ENCODE data around the gene NCAM1.

Gene NCAM1

GRCh38 chr11:113199866-113200265, 238.6 kb downstream of the NCAM1 start:
- no peak for DNase-seq (ENCODE audit: low spot score)

- no peak for DNase-seq (ENCODE audit: low spot score)
These were observed 240.0 kb downstream of the NCAM1 start for GRCh38 chr11:113201054-113201818.

DNA sequence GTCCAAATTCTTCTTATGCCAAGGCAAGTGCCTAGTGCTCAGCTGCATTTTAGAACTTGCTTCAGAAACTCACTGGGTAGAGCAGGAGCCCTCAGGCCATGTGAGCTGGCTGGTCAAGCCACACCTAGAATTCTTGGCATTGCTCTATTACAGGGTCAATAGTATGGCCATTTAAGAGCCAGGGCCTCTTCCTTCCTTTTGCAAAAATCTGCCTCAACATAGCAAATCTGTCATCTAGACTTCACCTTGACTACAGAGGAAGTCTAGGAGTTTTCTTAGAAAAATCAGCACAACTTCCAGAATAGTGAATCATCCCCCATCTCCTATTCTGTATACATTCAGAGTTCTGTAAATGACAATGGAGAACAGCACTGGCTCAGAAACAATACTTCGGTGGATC, 241.2 kb downstream of the NCAM1 start:
- no peak for DNase-seq (ENCODE audit: low spot score)

DNA sequence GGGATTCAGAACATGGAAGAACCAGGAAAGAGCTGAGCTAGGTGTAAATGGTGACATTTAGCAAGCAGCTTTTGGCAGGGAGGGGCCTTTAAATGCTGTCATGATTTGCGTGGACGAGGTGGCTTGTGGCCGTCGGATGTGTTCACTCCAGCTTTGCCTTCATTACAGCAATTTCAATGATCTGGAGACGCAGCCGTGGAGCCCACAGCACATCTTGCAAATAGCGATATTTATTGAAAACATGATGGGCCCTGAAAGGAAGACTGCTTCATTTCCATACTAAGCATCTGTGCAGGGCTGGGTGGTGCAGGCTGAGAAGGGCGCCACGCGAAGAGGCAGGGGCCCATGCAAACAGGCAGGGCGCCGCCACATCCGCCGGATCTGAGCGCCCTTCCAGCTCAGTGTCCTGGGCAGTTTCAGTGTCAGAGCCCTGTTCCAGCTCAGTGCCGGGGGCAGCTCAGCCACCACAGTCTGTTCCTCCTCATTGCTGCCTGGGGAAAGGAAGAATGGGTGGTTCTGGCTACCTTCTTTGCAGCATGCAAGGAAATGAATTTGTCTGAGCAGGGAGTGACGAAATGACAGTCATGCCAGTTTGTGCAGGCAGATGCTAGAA, 242.0 kb downstream of the NCAM1 start:
- no peak for DNase-seq (ENCODE audit: low spot score)

GRCh38 chr11:113204280-113204679, 243.1 kb downstream of the NCAM1 start:
- DNase-seq (ENCODE audit: low spot score) = no peak

DNA sequence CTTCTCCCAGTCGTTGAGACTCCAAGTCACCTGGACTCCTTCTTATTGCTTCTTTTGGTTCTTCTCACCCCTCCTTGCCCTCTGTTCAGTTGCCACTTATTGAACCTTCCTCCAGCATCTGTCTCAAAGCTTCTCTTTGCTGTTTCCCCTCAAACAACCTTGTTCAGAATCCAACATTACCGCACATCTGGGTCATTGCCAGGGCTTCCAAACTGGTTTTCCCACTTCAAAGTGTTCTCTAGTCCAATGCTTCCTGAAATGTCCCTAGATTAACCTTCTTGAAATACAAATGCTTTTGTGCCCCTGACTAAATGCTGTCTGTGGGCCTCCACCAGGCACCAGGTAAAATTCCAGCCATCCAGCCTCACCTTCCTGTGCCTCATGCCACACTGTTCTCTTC, 252.3 kb downstream of the NCAM1 start:
- no peak for DNase-seq (ENCODE audit: low spot score)

GRCh38 chr11:113222241-113222640, 261.0 kb downstream of the NCAM1 start:
- DNase-seq (ENCODE audit: low spot score) = no peak

DNA sequence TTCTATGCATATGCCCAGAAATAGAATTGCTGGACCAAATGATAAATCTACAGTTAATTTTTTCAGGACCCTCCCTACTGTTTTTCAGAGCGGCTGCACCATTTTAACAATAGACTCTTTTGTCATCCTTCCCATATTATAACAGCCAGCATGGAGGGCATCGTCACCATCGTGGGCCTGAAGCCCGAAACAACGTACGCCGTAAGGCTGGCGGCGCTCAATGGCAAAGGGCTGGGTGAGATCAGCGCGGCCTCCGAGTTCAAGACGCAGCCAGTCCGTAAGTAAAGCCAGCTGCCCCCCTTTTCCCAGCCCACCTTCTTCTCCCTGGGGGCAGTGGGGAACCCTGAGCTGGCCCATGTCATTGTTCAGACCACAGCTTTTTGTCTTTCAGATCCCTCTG, 273.7 kb downstream of the NCAM1 start:
- DNase-seq (ENCODE audit: low spot score) = peak; percentile 75

DNA sequence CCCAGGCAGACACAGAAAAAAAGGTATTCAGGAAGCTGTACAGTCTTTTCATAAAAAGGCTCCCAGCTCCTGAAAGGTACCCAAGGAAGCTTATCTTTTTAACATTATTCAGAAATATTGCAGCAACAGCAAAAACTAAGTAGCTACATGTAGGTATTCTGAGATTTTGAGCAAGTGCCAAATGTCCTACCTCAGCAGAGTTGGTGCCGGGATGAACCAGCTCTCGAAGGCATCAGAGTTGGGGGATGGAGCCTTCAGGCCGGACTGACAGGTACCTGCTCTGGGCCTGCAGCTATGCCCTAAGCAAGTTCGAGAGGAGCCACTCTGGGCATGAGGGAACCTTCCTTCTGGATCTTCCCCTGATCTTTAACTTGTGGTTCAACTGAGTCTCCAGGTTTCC, 276.0 kb downstream of the NCAM1 start:
- DNase-seq (ENCODE audit: low spot score) = no peak

DNA sequence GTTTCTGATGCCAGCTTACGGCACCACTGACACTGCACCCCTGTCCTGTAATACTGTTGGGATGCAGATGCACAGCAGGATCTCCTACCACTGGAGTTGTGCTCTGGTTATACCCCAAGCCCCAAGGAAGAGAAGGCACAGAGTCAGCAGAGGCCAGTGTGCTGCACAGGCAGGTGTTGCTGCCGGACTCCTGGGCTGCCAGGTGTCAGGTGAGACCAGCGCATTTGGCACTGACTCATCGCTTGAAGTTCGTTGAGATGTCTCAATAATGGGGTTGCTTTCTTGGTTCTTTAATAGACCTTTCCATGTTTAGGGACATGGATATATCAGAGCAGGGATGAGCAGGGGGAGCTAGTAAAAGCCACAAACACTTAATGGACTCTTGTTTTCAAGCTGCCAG, 277.5 kb downstream of the NCAM1 start:
- no peak for DNase-seq (ENCODE audit: low spot score)

GRCh38 chr11:113240389-113240788, 279.2 kb downstream of the NCAM1 start:
- DNase-seq (ENCODE audit: low spot score) = no peak

DNA sequence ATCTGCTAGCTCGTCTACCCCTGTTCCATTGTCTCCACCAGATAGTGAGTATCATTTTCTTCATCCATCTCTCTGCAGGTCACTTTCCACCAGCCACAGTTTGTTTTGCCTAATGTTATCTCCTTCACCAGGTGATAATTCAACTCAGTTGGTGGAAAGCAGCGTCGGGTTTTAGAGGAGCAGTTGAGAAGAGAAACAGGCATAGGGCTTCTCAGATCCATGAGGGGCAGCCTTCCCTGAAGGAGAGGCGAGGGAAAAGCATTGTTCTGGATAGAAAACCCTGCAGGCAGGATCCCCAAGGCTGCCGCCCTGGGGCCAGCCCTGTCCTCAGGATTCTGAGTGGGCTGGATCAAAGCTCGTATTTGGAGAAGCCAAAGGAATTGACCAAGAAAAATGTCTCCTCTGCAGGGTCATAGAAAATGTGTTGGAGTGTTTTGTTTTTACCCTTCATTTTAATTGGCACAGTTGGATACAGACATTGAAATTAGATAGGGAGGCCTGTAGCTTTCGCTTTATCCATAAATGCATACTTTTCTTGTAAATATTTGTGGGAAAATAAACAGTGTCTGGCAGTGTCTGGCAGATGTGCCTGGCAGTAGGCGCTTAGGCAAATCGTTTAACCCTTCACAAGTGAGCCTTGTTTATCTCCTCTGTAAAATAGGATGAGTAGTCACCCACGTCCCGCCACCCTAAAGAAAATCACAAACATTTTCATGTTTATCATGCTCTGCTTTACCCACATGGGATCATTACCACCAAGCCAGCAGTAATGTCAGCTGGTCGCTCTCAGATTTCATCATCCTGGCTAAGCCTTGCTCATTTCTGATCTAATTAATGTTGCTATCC, 279.8 kb downstream of the NCAM1 start:
- no peak for DNase-seq (ENCODE audit: low spot score)

DNA sequence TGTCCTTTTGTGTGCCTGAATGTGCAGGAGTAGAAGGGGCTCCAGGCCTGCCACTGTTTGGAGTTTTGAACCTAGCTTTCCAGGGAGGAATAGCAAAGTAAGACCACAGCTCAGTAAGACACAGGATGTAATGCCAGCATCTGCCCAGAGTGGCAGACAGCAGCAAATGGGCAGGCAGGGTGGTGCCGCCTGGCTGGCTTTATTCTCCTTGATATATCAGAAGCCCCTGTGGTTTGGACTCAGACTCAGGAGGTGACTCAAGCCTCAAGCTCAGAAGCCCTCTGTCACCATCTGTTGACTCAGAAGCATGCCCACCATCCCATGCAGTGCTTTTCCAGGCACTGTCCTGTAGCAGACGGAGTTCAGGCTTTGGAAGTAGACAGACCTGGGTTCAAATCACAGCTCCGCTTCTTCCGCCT, 280.4 kb downstream of the NCAM1 start:
- no peak for DNase-seq (ENCODE audit: low spot score)

GRCh38 chr11:113242060-113242459, 280.8 kb downstream of the NCAM1 start:
- no peak for DNase-seq (ENCODE audit: low spot score)

- DNase-seq (ENCODE audit: low spot score) = peak; percentile 53
These were observed 281.7 kb downstream of the NCAM1 start for GRCh38 chr11:113242767-113243397.

GRCh38 chr11:113243696-113244095, 282.5 kb downstream of the NCAM1 start:
- peak; percentile 40 for DNase-seq (ENCODE audit: low spot score)

- no peak for DNase-seq (ENCODE audit: low spot score)
These were observed 284.0 kb downstream of the NCAM1 start for GRCh38 chr11:113245216-113245615.

DNA sequence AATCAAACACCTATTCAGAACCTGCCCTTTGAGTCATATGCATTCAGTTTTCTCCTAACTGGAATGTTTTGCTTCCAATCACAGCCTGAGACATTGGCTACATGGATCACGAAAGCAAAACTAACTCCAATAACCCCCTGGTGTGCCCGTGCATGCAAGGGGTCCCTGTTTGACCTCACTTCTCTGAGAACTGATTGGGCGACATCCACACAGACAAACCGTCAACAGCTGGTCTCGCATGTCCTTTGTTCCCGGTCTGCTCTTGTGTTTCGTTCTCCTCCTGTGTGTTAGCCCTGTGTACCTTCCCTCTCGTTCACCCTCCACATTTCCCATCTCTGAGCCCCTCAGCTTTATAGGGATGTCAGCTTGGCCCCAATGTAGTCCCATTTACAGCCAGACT, 286.0 kb downstream of the NCAM1 start:
- no peak for DNase-seq (ENCODE audit: low spot score)

- DNase-seq (ENCODE audit: low spot score) = no peak
These were observed 286.7 kb downstream of the NCAM1 start for GRCh38 chr11:113247966-113248365.

GRCh38 chr11:113248702-113249490, 287.7 kb downstream of the NCAM1 start:
- DNase-seq (ENCODE audit: low spot score) = peak; percentile 53

DNA sequence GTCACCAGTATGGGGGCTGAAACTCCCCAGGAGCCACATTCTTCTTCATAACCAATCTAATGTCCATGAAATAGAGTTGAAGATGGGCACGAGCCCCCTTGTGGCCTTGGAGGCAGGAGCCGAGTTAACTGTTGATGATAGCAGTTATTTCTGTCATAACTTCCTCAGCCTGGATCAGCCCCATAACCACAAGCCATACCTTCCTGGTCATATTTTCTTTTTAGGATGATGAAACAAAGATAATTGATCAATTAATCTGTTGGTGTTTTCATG, 288.2 kb downstream of the NCAM1 start:
- DNase-seq (ENCODE audit: low spot score) = no peak

DNA sequence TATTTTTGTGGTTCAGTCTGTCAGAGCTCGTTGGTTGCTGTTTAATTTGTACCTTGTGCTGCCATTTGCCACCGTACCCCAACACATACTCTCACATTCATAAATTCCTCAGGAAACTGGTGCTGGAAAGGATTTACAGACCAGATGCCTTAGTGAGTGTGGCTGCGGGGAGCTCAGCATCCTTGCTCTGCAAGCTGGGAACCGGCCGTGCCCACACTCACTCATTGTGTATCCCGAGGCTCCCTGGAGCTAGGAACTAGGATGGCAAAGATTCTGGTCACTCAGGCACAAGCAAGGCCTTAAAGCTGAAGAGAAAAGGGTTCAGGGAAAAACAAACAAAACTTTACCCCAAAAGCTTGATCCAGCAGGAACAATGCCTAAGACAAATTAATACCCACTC, 288.6 kb downstream of the NCAM1 start:
- DNase-seq (ENCODE audit: low spot score) = no peak
